IMR-90 (cell line): Measurements from ENCODE around the gene PRPS1. TPM values are rescaled to one million over a fixed set of nuclear protein-coding genes. Genes with fewer than 3 reads are reported as not detected.
A peak's percentile ranks its signal among the peaks of the same experiment; 100 is the strongest.

Source experiments
- ATAC-seq: fragments of 200-7000 bp; cut with Tn5 transposase; 2 replicates; pipeline ENCODE4 v1.9.1; 2020; ENCODE audit warnings: low read depth, mild to moderate bottlenecking, moderate library complexity
- BruUV-seq: library from RNA; stranded (reverse); fragments of 400-500 nt; replicated peaks from 2 replicates; lab custom pipeline; 2021; lab: Mats Ljungman, UMichigan
- CTCF ChIA-PET: fragments of 300-600 bp; formaldehyde crosslinking; extraction: SDS; loops from one replicate; lab custom pipeline; 2021; ENCODE audit warnings: antibody characterized with exemption; lab: Yijun Ruan, JAX
- POLR2A ChIA-PET: fragments of 300-600 bp; sonication (Branson Sonifier 250); formaldehyde crosslinking; loops from one replicate; lab custom pipeline; 2022; ENCODE audit warnings: antibody characterized with exemption; ENCODE audit not compliant: unreplicated experiment; lab: Charles Lee
- DNase-seq: peaks from one replicate; pipeline ENCODE4 v3.0.0; 2013
- H2AFZ ChIP-seq: replicated peaks from 2 replicates; pipeline ENCODE3; 2013; ENCODE audit warnings: low read length, mild to moderate bottlenecking; ENCODE audit not compliant: poor library complexity
- H2AK5ac ChIP-seq: 2 replicates; pipeline ENCODE4 v1.6.1; 2013; ENCODE audit warnings: low read depth, low read length, inconsistent platforms
- H2AK9ac ChIP-seq: replicated peaks from 2 replicates; pipeline ENCODE3; 2013; ENCODE audit warnings: mild to moderate bottlenecking, low read depth, low read length, moderate library complexity; ENCODE audit not compliant: poor library complexity
- H2BK120ac ChIP-seq: 2 replicates; pipeline ENCODE4 v1.6.1; 2013; ENCODE audit warnings: low read depth, low read length, inconsistent platforms
- H2BK15ac ChIP-seq: 3 replicates; pipeline ENCODE4 v1.6.1; 2013; ENCODE audit warnings: low read depth, low read length, inconsistent platforms
- H2BK20ac ChIP-seq: 2 replicates; pipeline ENCODE4 v1.6.1; 2013; ENCODE audit warnings: low read depth, mild to moderate bottlenecking, inconsistent platforms, low read length, moderate library complexity
- H2BK5ac ChIP-seq: 2 replicates; pipeline ENCODE4 v1.6.1; 2013; ENCODE audit warnings: mild to moderate bottlenecking, low read depth, low read length, inconsistent platforms; ENCODE audit not compliant: poor library complexity, severe bottlenecking
- H3K14ac ChIP-seq: replicated peaks from 2 replicates; pipeline ENCODE4 v1.6.1; 2013; ENCODE audit warnings: low read depth, low read length, inconsistent platforms
- H3K18ac ChIP-seq: 2 replicates; pipeline ENCODE4 v1.6.1; 2013; ENCODE audit warnings: low read depth, low read length, control low read depth
- H3K23ac ChIP-seq: 2 replicates; pipeline ENCODE4 v1.6.1; 2013; ENCODE audit warnings: low read depth, low read length, inconsistent platforms
- H3K27ac ChIP-seq: 2 replicates; pipeline ENCODE4 v1.5.1; 2013; ENCODE audit warnings: mild to moderate bottlenecking, control low read depth, low read length; ENCODE audit not compliant: insufficient read depth
- H3K27me3 ChIP-seq: 2 replicates; pipeline ENCODE4 v1.6.1; 2013; ENCODE audit warnings: low read length; ENCODE audit not compliant: control insufficient read depth, insufficient read depth
- H3K36me3 ChIP-seq: 2 replicates; pipeline ENCODE4 v1.6.1; 2013; ENCODE audit warnings: low read length, mixed read lengths; ENCODE audit not compliant: control insufficient read depth, insufficient read depth
- H3K4ac ChIP-seq: 2 replicates; pipeline ENCODE4 v1.6.1; 2013; ENCODE audit warnings: low read depth, low read length, inconsistent platforms
- H3K4me1 ChIP-seq: 2 replicates; pipeline ENCODE4 v1.6.1; 2013; ENCODE audit warnings: low read length, mixed read lengths; ENCODE audit not compliant: control insufficient read depth, insufficient read depth
- H3K4me2 ChIP-seq: 2 replicates; pipeline ENCODE4 v1.6.1; 2013; ENCODE audit warnings: low read depth, mild to moderate bottlenecking, control low read depth, low read length, moderate library complexity
- H3K4me3 ChIP-seq: 2 replicates; pipeline ENCODE4 v1.5.1; 2013; ENCODE audit warnings: low read depth, mild to moderate bottlenecking, control low read depth, low read length, moderate library complexity; ENCODE audit not compliant: insufficient read depth
- H3K56ac ChIP-seq: 2 replicates; pipeline ENCODE4 v1.6.1; 2013; ENCODE audit warnings: low read length, inconsistent platforms; ENCODE audit not compliant: insufficient read depth; ENCODE audit errors: extremely low read depth
- H3K79me1 ChIP-seq, 2 experiments: 2 replicates each; pipeline ENCODE4 v1.6.1; 2013; ENCODE audit warnings: low read length in 2 of 2, inconsistent platforms in 1 of 2, low read depth in 1 of 2
- H3K9ac ChIP-seq: 2 replicates; pipeline ENCODE4 v1.6.1; 2013; ENCODE audit warnings: low read depth, low read length, control low read depth
- H3K9me1 ChIP-seq: 2 replicates; pipeline ENCODE4 v1.6.1; 2013; ENCODE audit warnings: low read length, inconsistent platforms; ENCODE audit not compliant: insufficient read depth
- H3K9me3 ChIP-seq: 2 replicates; pipeline ENCODE4 v1.6.1; 2013; ENCODE audit warnings: low read length; ENCODE audit not compliant: control insufficient read depth, insufficient read depth
- H4K20me1 ChIP-seq: 2 replicates; pipeline ENCODE4 v1.6.1; 2013; ENCODE audit warnings: low read length, inconsistent platforms; ENCODE audit not compliant: insufficient read depth
- H4K5ac ChIP-seq: 2 replicates; pipeline ENCODE4 v1.6.1; 2013; ENCODE audit warnings: mild to moderate bottlenecking, low read depth, low read length, control low read depth
- H4K8ac ChIP-seq, 2 experiments: 2 replicates each; pipeline ENCODE4 v1.6.1; 2013; ENCODE audit warnings: low read depth in 2 of 2, low read length in 2 of 2, control low read depth in 1 of 2, inconsistent platforms in 1 of 2
- H4K91ac ChIP-seq: 2 replicates; pipeline ENCODE4 v1.6.1; 2013; ENCODE audit warnings: low read depth, low read length, inconsistent platforms; ENCODE audit not compliant: insufficient read depth
- BHLHE40 ChIP-seq: fragments of 150-350 bp; IDR thresholded peaks from 2 replicates; pipeline ENCODE4 v1.6.1; 2016; ENCODE audit warnings: mild to moderate bottlenecking, low read depth, low read length
- CEBPB ChIP-seq: IDR thresholded peaks from 2 replicates; pipeline ENCODE4 v1.6.1; 2012; ENCODE audit warnings: low read depth, low read length, improper control_type of control experiment
- FOS ChIP-seq: fragments of 150-350 bp; IDR thresholded peaks from 2 replicates; pipeline ENCODE4 v1.6.1; 2016; ENCODE audit warnings: low read depth, low read length
- MAFK ChIP-seq: IDR thresholded peaks from 2 replicates; pipeline ENCODE4 v1.6.1; 2012; ENCODE audit warnings: low read depth, low read length, improper control_type of control experiment
- MAZ ChIP-seq: IDR thresholded peaks from 2 replicates; pipeline ENCODE4 v1.6.1; 2012; ENCODE audit warnings: low read depth, mild to moderate bottlenecking, low read length, improper control_type of control experiment, moderate library complexity, borderline replicate concordance
- MXI1 ChIP-seq: IDR thresholded peaks from 2 replicates; pipeline ENCODE4 v1.6.1; 2012; ENCODE audit warnings: low read depth, mild to moderate bottlenecking, low read length, moderate library complexity, borderline replicate concordance
- NFE2L2 ChIP-seq: fragments of 150-350 bp; IDR thresholded peaks from 2 replicates; pipeline ENCODE4 v1.6.1; 2016; ENCODE audit warnings: low read depth, mild to moderate bottlenecking, low read length
- POLR2A ChIP-seq: IDR thresholded peaks from 2 replicates; pipeline ENCODE4 v1.6.1; 2012; ENCODE audit warnings: mild to moderate bottlenecking, low read depth, low read length
- RAD21 ChIP-seq: IDR thresholded peaks from 2 replicates; pipeline ENCODE4 v1.6.1; 2012; ENCODE audit warnings: low read length, improper control_type of control experiment
- RCOR1 ChIP-seq: IDR thresholded peaks from 2 replicates; pipeline ENCODE4 v1.6.1; 2012; ENCODE audit warnings: mild to moderate bottlenecking, low read length, improper control_type of control experiment; ENCODE audit not compliant: insufficient replicate concordance
- RFX5 ChIP-seq: IDR thresholded peaks from 2 replicates; pipeline ENCODE4 v1.8.0; 2012; ENCODE audit warnings: low read depth, mild to moderate bottlenecking, low read length, moderate library complexity
- SMC3 ChIP-seq: fragments of 150-350 bp; IDR thresholded peaks from 2 replicates; pipeline ENCODE4 v1.6.1; 2016; ENCODE audit warnings: low read depth, mild to moderate bottlenecking, antibody characterized with exemption, low read length, moderate library complexity
- WGBS, 2 experiments: methylation state at CpG; one replicate each; pipeline versions ENCODE4 v1.1.5 to v1.1.7; 2013; ENCODE audit warnings: missing lambda C conversion rate in 2 of 2; ENCODE audit not compliant: insufficient read length in 1 of 2; ENCODE audit errors: extremely low coverage in 2 of 2; 5-methylcytosine and 5-hydroxymethylcytosine counted together
- dilution Hi-C: fragments of 300-500 bp; cut with HindIII; formaldehyde crosslinking; loops from one replicate; pipeline ENCODE4 v1.14.3; 2018; ENCODE audit warnings: low sequenced_read_pairs; ENCODE audit not compliant: unreplicated experiment
- in situ Hi-C: fragments of 300-500 bp; cut with MboI; formaldehyde crosslinking; loops from 3 replicates; pipeline ENCODE4 v1.14.3; 2019; ENCODE audit warnings: low sequenced_read_pairs, inconsistent platforms, mixed read lengths
- intact Hi-C: fragments of 100-400 bp; cut with micrococcal nuclease; formaldehyde crosslinking; loops from 2 replicates; pipeline ENCODE4 v1.10.0; 2022
- polyA plus RNA-seq, 3 experiments: library from polyadenylated mRNA; depleted of rRNA; stranded (reverse); fragments of >200 nt; gene quantifications; 2 replicates each; pipeline ENCODE4 v1.2.3, GENCODE V29; 2012; ENCODE audit warnings: low replicate concordance in 1 of 3
- total RNA-seq: library from RNA; depleted of rRNA; stranded (reverse); fragments of >200 nt; gene quantifications from 2 replicates; pipeline ENCODE4 v1.2.3, GENCODE V29; 2012
- TF ChIP-seq, protein P1 (sequence below): fragments of 150-350 bp; IDR thresholded peaks from 2 replicates; pipeline ENCODE4 v1.6.1; 2017; ENCODE audit warnings: mild to moderate bottlenecking, antibody characterized with exemption, low read length, low read depth
- TF ChIP-seq, protein P2 (sequence below): fragments of 150-350 bp; IDR thresholded peaks from 2 replicates; pipeline ENCODE4 v1.6.1; 2016; ENCODE audit warnings: low read depth, mild to moderate bottlenecking, low read length, moderate library complexity, borderline replicate concordance

The PRPS1 gene
- total and polyA plus RNA-seq, 2 of the 4 experiments (the other 2 are of a cell fraction), result 118 to 137 TPM

DNA sequence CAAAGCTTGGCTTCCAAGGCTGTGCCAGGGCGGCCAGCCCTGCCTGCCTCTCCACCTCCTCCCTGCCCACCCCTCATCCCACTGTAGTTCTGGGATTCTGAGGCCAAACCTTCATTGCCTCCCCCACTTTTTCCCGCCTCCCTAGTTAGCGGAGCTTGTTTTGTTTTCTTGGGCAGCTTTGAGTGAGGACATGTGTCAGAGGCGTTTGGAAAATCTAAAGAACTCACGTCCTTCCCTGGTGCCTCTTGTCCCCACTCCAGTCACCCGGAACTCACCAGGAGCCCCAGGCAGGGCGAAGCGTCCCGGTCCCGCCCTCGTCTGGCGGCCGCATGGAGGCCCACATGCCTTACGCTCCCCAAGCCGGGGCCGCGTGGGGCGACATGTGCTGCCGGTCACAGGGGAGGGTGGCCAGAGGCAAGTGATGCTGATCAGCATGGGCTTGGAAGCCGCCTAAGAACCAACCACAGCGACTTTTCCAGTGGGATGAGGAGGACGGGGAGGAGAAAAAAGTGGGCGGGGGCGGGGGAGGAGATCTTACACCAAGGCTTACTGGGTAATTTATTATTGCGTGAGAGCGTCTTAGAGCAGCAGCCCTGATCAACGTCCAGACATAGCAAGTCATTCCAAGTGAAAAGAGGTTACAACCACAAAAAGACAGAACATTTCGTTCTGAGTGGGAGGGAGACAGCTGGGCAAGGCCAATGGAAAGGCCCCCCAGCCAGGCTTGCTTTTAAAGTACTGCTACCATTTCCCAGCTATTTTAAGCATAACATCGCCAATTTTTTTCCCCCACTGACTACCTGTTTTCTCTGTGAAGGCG is 48.5 kb downstream of the PRPS1 start:
- Histone ChIP-seq H3K23ac (peak overlapping the region; percentile 19; the same call in 1 of the 2 replicates), H3K4ac (peak overlapping the region; percentile 52), H3K4me2 (peak overlapping the region; percentile 68), H2BK5ac (no peak overlapping the region), H4K5ac (no peak overlapping the region), H3K9me3 (no peaks in the 10 kb centered on the region), H3K14ac (no peak overlapping the region; the same call in 1 of the 2 replicates), H3K36me3 (no peaks in the 10 kb centered on the region), H2BK120ac (peak overlapping the region; percentile 33; the same call in 1 of the 2 replicates), H2AFZ (peak overlapping the region; percentile 89), H2BK20ac (no peak overlapping the region), H4K8ac (peak overlapping the region in 1 of 2 experiments; percentile 57; a peak in 1 of 4 replicates), H3K79me1 (no peaks in the 10 kb centered on the region), H3K4me3 (peak overlapping the region; percentile 42), H3K9ac (peak overlapping the region; percentile 35), H4K91ac (no peak overlapping the region; the same call in 1 of the 2 replicates), H3K18ac (no peak overlapping the region), H2BK15ac (no peak overlapping the region), H2AK9ac (peak overlapping the region; percentile 44), H2AK5ac (no peak overlapping the region), H3K27me3 (peaks cover 19% of the 10 kb centered on the region), H3K27ac (peak overlapping the region; percentile 23; the same call in 1 of the 2 replicates), H3K9me1 (no peaks in the 10 kb centered on the region), H3K4me1 (0 out of 2 replicates have a peak, but pooled peaks cover 1% of the 10 kb centered on the region), H4K20me1 (no peaks in the 10 kb centered on the region), H3K56ac (no peak overlapping the region)
- POLR2A ChIA-PET, result no interaction called here
- dilution Hi-C loops (no loop called here), intact Hi-C loops (loop anchor here (2.0 to 5.0 kb wide), 2 partner anchors 40 to 101 kb away; partner anchors contain the start of genes NCBP2L and TSC22D3), in situ Hi-C loops (loop anchor here (5.0 kb wide), 1 partner anchor 41 kb away; no protein-coding TSS in a partner anchor)
- CTCF ChIA-PET, result interaction anchor here (0.6 to 1.1 kb wide), 3 partner anchors 20 to 72 kb away, joined by 3 to 4 read pairs (median 3); no protein-coding TSS in a partner anchor
- WGBS, 2 experiments, result no CpG with 5 or more reads among the region's 30 CpGs
- peak; percentile 84 for DNase-seq
- no TSS peak for BruUV-seq
- peak; percentile 77 for ATAC-seq
- TF ChIP-seq CEBPB, result no peak
- no peak for TF ChIP-seq BHLHE40
- TF ChIP-seq POLR2A, result 0 out of 2 replicates have a peak, but pooled peaks have one; percentile 17
- TF ChIP-seq MAFK, result no peak
- TF ChIP-seq, protein P1, sequence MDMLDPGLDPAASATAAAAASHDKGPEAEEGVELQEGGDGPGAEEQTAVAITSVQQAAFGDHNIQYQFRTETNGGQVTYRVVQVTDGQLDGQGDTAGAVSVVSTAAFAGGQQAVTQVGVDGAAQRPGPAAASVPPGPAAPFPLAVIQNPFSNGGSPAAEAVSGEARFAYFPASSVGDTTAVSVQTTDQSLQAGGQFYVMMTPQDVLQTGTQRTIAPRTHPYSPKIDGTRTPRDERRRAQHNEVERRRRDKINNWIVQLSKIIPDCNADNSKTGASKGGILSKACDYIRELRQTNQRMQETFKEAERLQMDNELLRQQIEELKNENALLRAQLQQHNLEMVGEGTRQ, result no peak
- TF ChIP-seq, protein P2, sequence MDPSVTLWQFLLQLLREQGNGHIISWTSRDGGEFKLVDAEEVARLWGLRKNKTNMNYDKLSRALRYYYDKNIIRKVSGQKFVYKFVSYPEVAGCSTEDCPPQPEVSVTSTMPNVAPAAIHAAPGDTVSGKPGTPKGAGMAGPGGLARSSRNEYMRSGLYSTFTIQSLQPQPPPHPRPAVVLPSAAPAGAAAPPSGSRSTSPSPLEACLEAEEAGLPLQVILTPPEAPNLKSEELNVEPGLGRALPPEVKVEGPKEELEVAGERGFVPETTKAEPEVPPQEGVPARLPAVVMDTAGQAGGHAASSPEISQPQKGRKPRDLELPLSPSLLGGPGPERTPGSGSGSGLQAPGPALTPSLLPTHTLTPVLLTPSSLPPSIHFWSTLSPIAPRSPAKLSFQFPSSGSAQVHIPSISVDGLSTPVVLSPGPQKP, result no peak
- TF ChIP-seq NFE2L2, result no peak
- no peak for TF ChIP-seq SMC3
- TF ChIP-seq FOS, result no peak
- no peak for TF ChIP-seq RFX5
- TF ChIP-seq MXI1, result peak; percentile 92
- TF ChIP-seq RCOR1, result no peak
- TF ChIP-seq MAZ, result peak; percentile 33; the same call in 1 of the 2 replicates
- TF ChIP-seq RAD21, result no peak
